Hepatocyte (in vitro differentiated cells): ENCODE results near the gene SHROOM2.

Experiments
- EZH2 ChIP-seq: fragments of 200-600 bp; sonication (generic); IDR thresholded peaks from 2 replicates; pipeline ENCODE4 v1.6.1; 2016; ENCODE audit warnings: antibody characterized with exemption, mild to moderate bottlenecking, borderline replicate concordance
- TF ChIP-seq, protein P1 (sequence below): fragments of 200-600 bp; sonication (generic); IDR thresholded peaks from 2 replicates; pipeline ENCODE4 v1.5.1; 2016; ENCODE audit warnings: antibody characterized with exemption, mild to moderate bottlenecking; ENCODE audit not compliant: poor library complexity

DNA sequence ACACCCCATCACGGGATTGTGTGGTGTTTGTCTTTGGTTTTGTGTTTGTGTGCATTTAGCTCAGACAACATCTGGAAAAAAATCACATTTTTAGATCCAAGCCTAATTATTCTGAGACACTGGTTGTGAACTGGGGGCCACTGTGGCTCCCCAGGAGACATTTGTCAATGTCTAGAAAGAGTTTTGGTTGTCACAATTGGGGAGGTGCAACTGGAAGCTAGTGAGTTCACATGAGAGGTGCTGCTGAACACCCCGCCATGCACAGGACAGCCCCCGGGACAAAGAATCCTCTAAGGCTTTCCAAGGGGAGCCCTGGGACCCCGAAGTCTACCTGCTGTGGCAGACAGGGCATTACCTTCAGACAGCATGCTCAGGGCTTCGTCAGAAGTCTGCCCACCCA lies 47.1 kb upstream of the SHROOM2 start:
- TF ChIP-seq, protein P1, sequence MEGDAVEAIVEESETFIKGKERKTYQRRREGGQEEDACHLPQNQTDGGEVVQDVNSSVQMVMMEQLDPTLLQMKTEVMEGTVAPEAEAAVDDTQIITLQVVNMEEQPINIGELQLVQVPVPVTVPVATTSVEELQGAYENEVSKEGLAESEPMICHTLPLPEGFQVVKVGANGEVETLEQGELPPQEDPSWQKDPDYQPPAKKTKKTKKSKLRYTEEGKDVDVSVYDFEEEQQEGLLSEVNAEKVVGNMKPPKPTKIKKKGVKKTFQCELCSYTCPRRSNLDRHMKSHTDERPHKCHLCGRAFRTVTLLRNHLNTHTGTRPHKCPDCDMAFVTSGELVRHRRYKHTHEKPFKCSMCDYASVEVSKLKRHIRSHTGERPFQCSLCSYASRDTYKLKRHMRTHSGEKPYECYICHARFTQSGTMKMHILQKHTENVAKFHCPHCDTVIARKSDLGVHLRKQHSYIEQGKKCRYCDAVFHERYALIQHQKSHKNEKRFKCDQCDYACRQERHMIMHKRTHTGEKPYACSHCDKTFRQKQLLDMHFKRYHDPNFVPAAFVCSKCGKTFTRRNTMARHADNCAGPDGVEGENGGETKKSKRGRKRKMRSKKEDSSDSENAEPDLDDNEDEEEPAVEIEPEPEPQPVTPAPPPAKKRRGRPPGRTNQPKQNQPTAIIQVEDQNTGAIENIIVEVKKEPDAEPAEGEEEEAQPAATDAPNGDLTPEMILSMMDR: no peak
- TF ChIP-seq EZH2: no peak
